ENCODE measurements around the gene TMEM192. TPM values are rescaled to one million over a fixed set of nuclear protein-coding genes. Genes with fewer than 3 reads are reported as not detected.

Gene TMEM192
- total and polyA plus RNA-seq, 4 donors, result 10.6 to 20.3 (median 18.9) TPM

DNA sequence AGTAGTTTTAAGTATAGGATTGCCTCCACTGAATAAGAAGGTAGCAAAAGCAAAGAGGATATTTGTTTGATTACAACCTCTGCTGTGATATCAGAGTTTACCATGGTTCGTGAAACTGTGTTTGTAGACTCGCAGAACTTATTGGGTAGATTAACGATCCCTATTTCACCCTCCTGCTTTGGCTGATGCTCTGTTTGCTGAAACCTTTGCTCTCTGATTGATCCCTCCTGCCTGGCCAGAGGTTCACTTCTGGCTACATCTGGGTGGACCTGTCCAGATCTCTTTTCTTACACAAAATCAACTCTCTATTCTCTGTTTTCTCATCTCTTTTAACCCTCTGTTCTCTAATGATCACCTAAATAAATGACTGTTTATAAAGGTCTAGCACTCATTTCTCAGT lies 37.9 kb upstream of the TMEM192 start:
- TF ChIP-seq RAD21 (IDR thresholded peaks at IDR 0.05) (peak; percentile 54 to 74), FOXA1 (IDR thresholded peaks at IDR 0.05) (peak; percentile 7), RXRA (IDR thresholded peaks at IDR 0.05) (peak; percentile 92 to 94), ATF3 (IDR thresholded peaks at IDR 0.05) (no peak), HNF4A (conservative IDR thresholded peaks at IDR 0.05) (peak; percentile 96), REST (IDR thresholded peaks at IDR 0.05) (peak; percentile 31), HNF4G (IDR thresholded peaks at IDR 0.05) (peak; percentile 78), GABPA (IDR thresholded peaks at IDR 0.05 in 1 of 2, conservative IDR thresholded peaks at IDR 0.05 in 1 of 2) (no peak), EGR1 (IDR thresholded peaks at IDR 0.05; ENCODE audit: low read depth in 2 of 2) (peak in 1 of 2 donors; percentile 54), NR2F2 (IDR thresholded peaks at IDR 0.05) (peak; percentile 63), MAX (IDR thresholded peaks at IDR 0.05) (peak; percentile 59), TAF1 (conservative IDR thresholded peaks at IDR 0.05) (no peak), YY1 (IDR thresholded peaks at IDR 0.05) (peak; percentile 63), SP1 (IDR thresholded peaks at IDR 0.05) (peak; percentile 92), JUND (IDR thresholded peaks at IDR 0.05) (peak; percentile 48 to 59), FOXA2 (IDR thresholded peaks at IDR 0.05) (peak; percentile 45)
- TF ChIP-seq, protein P1, sequence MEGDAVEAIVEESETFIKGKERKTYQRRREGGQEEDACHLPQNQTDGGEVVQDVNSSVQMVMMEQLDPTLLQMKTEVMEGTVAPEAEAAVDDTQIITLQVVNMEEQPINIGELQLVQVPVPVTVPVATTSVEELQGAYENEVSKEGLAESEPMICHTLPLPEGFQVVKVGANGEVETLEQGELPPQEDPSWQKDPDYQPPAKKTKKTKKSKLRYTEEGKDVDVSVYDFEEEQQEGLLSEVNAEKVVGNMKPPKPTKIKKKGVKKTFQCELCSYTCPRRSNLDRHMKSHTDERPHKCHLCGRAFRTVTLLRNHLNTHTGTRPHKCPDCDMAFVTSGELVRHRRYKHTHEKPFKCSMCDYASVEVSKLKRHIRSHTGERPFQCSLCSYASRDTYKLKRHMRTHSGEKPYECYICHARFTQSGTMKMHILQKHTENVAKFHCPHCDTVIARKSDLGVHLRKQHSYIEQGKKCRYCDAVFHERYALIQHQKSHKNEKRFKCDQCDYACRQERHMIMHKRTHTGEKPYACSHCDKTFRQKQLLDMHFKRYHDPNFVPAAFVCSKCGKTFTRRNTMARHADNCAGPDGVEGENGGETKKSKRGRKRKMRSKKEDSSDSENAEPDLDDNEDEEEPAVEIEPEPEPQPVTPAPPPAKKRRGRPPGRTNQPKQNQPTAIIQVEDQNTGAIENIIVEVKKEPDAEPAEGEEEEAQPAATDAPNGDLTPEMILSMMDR (IDR thresholded peaks at IDR 0.05; ENCODE audit: low read depth, low read length, missing input control), result no peak
- TF ChIP-seq, protein P2, sequence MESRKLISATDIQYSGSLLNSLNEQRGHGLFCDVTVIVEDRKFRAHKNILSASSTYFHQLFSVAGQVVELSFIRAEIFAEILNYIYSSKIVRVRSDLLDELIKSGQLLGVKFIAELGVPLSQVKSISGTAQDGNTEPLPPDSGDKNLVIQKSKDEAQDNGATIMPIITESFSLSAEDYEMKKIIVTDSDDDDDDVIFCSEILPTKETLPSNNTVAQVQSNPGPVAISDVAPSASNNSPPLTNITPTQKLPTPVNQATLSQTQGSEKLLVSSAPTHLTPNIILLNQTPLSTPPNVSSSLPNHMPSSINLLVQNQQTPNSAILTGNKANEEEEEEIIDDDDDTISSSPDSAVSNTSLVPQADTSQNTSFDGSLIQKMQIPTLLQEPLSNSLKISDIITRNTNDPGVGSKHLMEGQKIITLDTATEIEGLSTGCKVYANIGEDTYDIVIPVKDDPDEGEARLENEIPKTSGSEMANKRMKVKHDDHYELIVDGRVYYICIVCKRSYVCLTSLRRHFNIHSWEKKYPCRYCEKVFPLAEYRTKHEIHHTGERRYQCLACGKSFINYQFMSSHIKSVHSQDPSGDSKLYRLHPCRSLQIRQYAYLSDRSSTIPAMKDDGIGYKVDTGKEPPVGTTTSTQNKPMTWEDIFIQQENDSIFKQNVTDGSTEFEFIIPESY (IDR thresholded peaks at IDR 0.05), result peak; percentile 78
- Histone ChIP-seq H3K27me3 (ENCODE audit: control insufficient read depth in 4 of 4, insufficient read depth in 4 of 4, low read length in 3 of 4) (no peaks in the 10 kb centered on the region), H3K36me3 (ENCODE audit: control insufficient read depth in 4 of 4, insufficient read depth in 3 of 4, low read depth in 1 of 4, low read length in 3 of 4) (no peaks in the 10 kb centered on the region), H3K4me3 (ENCODE audit: low read depth in 1 of 3, low read length in 3 of 3) (no peak overlapping the region), H3K4me1 (ENCODE audit: control insufficient read depth in 4 of 4, insufficient read depth in 4 of 4, low read length in 3 of 4) (peaks cover 4 to 16% (median 8%) of the 10 kb centered on the region in 4 donors), H3K9ac (ENCODE audit: low read depth in 1 of 2, low read length in 2 of 2) (no peak overlapping the region), H3K27ac (ENCODE audit: low read depth in 1 of 2, low read length in 2 of 2) (peak overlapping the region; percentile 43 to 55), H3K9me3 (ENCODE audit: control insufficient read depth in 4 of 4, low read length in 3 of 4) (no peaks in the 10 kb centered on the region)
- DNase-seq (ENCODE audit: low spot score), result no peak
- WGBS, result 20% methylated on average over 3 of the region's 3 CpGs

All from liver (tissue), 9 donors.